ENCODE results near the gene OR2T10. TPM values are rescaled to one million over a fixed set of nuclear protein-coding genes. Genes with fewer than 3 reads are reported as not detected.
A peak's percentile ranks its signal among the peaks of the same experiment; 100 is the strongest.

OR2T10 gene
- polyA plus RNA-seq, 1 donor from 2014 or later: not detected

- Histone ChIP-seq H3F3A (ENCODE audit: insufficient read depth, low read length, poor library complexity, severe bottlenecking) (no peaks in the 10 kb centered on the region), H3K4me2 (ENCODE audit: low read length) (no peak overlapping the region), H3K36me3 (ENCODE audit: insufficient read depth, low read length) (no peaks in the 10 kb centered on the region), H3K9me3 (ENCODE audit: low read length) (peaks cover 6% of the 10 kb centered on the region), H3K27me3 (ENCODE audit: insufficient read depth, low read depth, low read length) (no peaks in the 10 kb centered on the region), H2AFZ (ENCODE audit: low read depth, low read length) (no peak overlapping the region), H3K9me2 (ENCODE audit: insufficient read depth, low read length) (no peaks in the 10 kb centered on the region), H3K4me3 (ENCODE audit: low read length) (no peak overlapping the region), H3K27ac (ENCODE audit: low read length) (no peak overlapping the region), H3K79me2 (replicated peaks; ENCODE audit: insufficient read depth, low read length) (no peaks in the 10 kb centered on the region), H4K20me1 (ENCODE audit: insufficient read depth) (no peaks in the 10 kb centered on the region), H3K9ac (ENCODE audit: low read length) (no peak overlapping the region)
- peak; percentile 33 for TF ChIP-seq RAD21 (conservative IDR thresholded peaks at IDR 0.05)
- no peak for TF ChIP-seq TAF1 (IDR thresholded peaks at IDR 0.05; ENCODE audit: low read depth)
- TF ChIP-seq, protein P1, sequence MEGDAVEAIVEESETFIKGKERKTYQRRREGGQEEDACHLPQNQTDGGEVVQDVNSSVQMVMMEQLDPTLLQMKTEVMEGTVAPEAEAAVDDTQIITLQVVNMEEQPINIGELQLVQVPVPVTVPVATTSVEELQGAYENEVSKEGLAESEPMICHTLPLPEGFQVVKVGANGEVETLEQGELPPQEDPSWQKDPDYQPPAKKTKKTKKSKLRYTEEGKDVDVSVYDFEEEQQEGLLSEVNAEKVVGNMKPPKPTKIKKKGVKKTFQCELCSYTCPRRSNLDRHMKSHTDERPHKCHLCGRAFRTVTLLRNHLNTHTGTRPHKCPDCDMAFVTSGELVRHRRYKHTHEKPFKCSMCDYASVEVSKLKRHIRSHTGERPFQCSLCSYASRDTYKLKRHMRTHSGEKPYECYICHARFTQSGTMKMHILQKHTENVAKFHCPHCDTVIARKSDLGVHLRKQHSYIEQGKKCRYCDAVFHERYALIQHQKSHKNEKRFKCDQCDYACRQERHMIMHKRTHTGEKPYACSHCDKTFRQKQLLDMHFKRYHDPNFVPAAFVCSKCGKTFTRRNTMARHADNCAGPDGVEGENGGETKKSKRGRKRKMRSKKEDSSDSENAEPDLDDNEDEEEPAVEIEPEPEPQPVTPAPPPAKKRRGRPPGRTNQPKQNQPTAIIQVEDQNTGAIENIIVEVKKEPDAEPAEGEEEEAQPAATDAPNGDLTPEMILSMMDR (IDR thresholded peaks at IDR 0.05; ENCODE audit: poor library complexity, severe bottlenecking): peak; percentile 30
These were observed 25.1 kb upstream of the OR2T10 start for GRCh38 chr1:248622570-248623001.

DNA sequence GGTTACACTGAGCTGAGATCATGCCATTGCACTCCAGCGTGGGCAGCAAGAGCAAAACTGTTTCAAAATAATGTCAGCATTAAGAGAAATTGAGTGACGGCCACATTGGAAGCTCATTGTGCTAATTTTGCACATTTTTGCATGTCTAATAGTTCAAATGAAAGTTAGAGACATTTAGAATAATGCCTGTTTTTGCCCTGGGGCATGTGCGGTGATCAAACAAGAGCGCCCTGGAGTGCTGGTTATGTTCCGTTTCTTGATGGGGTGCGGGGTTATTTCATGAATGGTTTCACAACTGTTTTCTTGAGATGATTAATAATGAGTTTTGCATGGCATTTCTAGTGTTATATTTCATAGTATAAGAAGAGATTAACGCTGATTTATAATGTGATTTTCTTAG is 24.3 kb upstream of the OR2T10 start:
- TF ChIP-seq EP300 (conservative IDR thresholded peaks at IDR 0.05; ENCODE audit: poor library complexity, severe bottlenecking): no peak
- no peak for TF ChIP-seq REST (IDR thresholded peaks at IDR 0.05; ENCODE audit: borderline replicate concordance)
- no peak for TF ChIP-seq POLR2AphosphoS5 (IDR thresholded peaks at IDR 0.05)
- TF ChIP-seq, protein P1 (IDR thresholded peaks at IDR 0.05; ENCODE audit: poor library complexity, severe bottlenecking): no peak
- no peak for TF ChIP-seq EZH2 (IDR thresholded peaks at IDR 0.05; ENCODE audit: borderline replicate concordance, insufficient read depth, low read length, poor library complexity, severe bottlenecking)
- no peak for TF ChIP-seq TAF1 (IDR thresholded peaks at IDR 0.05; ENCODE audit: low read depth)
- no peak for TF ChIP-seq SMC3 (conservative IDR thresholded peaks at IDR 0.05; ENCODE audit: poor library complexity)
- TF ChIP-seq MXI1 (conservative IDR thresholded peaks at IDR 0.05; ENCODE audit: poor library complexity, severe bottlenecking): no peak
- TF ChIP-seq RAD21 (conservative IDR thresholded peaks at IDR 0.05): no peak
- H2AFZ ChIP-seq (ENCODE audit: low read depth, low read length): no peak overlapping the region
- H3K4me3 ChIP-seq (ENCODE audit: low read length): no peak overlapping the region
- no peak overlapping the region for H3K9ac ChIP-seq (ENCODE audit: low read length)
- no peaks in the 10 kb centered on the region for H3K27me3 ChIP-seq (ENCODE audit: insufficient read depth, low read depth, low read length)
- H3K9me2 ChIP-seq (ENCODE audit: insufficient read depth, low read length): no peaks in the 10 kb centered on the region
- H3K4me2 ChIP-seq (ENCODE audit: low read length): no peak overlapping the region
- no peaks in the 10 kb centered on the region for H4K20me1 ChIP-seq (ENCODE audit: insufficient read depth)
- H3K27ac ChIP-seq (ENCODE audit: low read length): no peak overlapping the region
- H3K9me3 ChIP-seq (ENCODE audit: low read length): peaks cover under 1% of the 10 kb centered on the region
- no peaks in the 10 kb centered on the region for H3K36me3 ChIP-seq (ENCODE audit: insufficient read depth, low read length)
- H3K79me2 ChIP-seq (replicated peaks; ENCODE audit: insufficient read depth, low read length): no peaks in the 10 kb centered on the region
- no peaks in the 10 kb centered on the region for H3F3A ChIP-seq (ENCODE audit: insufficient read depth, low read length, poor library complexity, severe bottlenecking)
